Ectodermal cell (in vitro differentiated cells): ENCODE data around the gene L3MBTL3.

Source experiments
- H3K27ac ChIP-seq: 2 replicates; pipeline ENCODE4 v1.7.0; 2013; ENCODE audit warnings: mild to moderate bottlenecking, low read depth, low read length; ENCODE audit not compliant: insufficient read depth, poor library complexity, severe bottlenecking
- H3K27me3 ChIP-seq: 2 replicates; pipeline ENCODE4 v1.7.0; 2013; ENCODE audit warnings: mild to moderate bottlenecking, low read length; ENCODE audit not compliant: insufficient read depth, control insufficient read depth, poor library complexity, severe bottlenecking
- H3K36me3 ChIP-seq: one replicate; pipeline ENCODE4 v1.7.0; 2013; ENCODE audit warnings: low read length; ENCODE audit not compliant: control insufficient read depth, insufficient read depth
- H3K4me1 ChIP-seq: one replicate; pipeline ENCODE4 v1.7.0; 2013; ENCODE audit warnings: low read length; ENCODE audit not compliant: control insufficient read depth, insufficient read depth
- H3K4me3 ChIP-seq: 2 replicates; pipeline ENCODE4 v1.7.0; 2013; ENCODE audit warnings: low read depth, low read length, control low read depth; ENCODE audit not compliant: insufficient read depth
- H3K9me3 ChIP-seq: 2 replicates; pipeline ENCODE4 v1.7.0; 2013; ENCODE audit warnings: mild to moderate bottlenecking, low read length, moderate library complexity; ENCODE audit not compliant: control insufficient read depth
- WGBS, 2 experiments: methylation state at CpG; one replicate each; pipeline ENCODE4 v1.1.7; 2013; ENCODE audit warnings: missing lambda C conversion rate in 2 of 2; 5-methylcytosine and 5-hydroxymethylcytosine counted together

Gene L3MBTL3

DNA sequence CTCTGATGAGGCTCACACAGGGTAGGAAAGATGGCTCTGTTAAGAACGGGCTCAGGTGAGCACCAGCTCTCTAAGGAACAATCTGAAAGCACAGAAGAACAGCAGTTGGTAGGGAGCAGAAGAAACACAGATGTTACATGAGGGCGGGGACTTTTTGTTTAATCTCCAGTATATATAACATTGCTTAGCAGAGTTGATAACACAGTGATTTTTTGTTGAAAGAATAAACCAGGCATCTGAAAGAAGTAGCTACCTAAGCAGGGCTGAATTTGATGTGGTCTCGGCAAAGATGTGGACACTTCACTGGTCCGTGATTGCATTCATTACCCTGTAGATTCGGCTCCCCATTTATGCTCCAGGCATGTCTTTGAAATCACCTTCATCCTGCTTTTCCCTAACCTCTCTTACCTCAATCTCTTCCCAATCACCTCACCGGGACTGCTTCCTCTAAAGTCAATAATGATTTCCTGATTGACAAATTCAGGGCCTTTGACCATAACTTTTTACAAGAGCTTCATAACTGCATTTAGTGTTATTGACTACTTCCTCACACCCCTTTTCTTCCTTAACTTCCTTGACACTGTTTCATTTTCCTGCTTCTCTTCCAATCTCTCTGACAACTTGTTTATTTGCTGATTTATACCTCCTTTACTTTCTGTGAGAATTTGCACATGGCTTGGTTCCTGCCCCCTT is 170.0 kb downstream of the L3MBTL3 start:
- H3K9me3 ChIP-seq, result no peaks in the 10 kb centered on the region
- no peak overlapping the region for H3K4me3 ChIP-seq
- no peaks in the 10 kb centered on the region for H3K27me3 ChIP-seq
- no peak overlapping the region for H3K27ac ChIP-seq
- 92 to 93% methylated on average over 5 to 6 of the region's 6 CpGs for WGBS, 2 experiments
- no peaks in the 10 kb centered on the region for H3K4me1 ChIP-seq
- H3K36me3 ChIP-seq, result no peaks in the 10 kb centered on the region

DNA sequence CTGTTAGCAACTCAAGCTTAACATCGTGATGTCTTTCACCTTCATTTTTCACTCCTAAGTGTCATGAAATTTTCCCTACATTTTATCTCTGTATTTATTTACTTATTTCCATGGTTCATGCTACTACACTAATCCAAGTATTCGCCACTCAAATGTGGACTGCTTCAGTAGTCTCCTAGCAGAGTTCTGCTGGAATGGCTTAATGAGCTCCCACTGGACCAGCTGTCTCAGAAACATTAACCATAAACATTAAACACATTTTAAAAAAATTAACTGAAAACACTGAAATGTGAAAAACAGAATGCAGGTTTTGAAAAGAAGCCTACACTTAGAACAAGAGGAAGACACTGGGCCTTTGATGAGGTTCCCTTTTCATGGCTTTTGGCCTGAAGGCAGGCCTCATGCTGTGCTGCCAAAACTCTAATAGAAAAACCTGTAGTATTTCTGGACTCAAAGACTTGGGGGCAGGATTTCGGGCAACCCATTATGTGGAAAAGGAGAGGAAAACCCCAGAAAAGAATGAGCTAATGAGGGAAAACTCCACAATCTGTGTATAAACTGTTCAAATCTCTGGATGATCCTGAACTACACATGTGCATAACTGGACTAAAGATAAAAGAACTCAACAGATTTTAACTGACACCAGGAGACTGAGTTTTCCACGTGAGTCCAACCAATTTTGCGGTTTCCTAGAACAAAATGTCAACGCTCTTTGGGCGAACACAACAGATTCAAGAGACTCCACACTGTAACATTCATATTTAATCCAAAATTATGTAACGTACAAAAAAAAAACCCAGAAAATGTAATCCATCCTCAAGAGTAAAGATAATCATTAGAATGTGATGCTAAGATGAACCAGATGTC is 171.4 kb downstream of the L3MBTL3 start:
- 92 to 93% methylated on average over 7 to 8 of the region's 8 CpGs for WGBS, 2 experiments
- Histone ChIP-seq H3K36me3 (no peaks in the 10 kb centered on the region), H3K4me1 (no peaks in the 10 kb centered on the region), H3K9me3 (no peaks in the 10 kb centered on the region), H3K27me3 (no peaks in the 10 kb centered on the region), H3K4me3 (no peak overlapping the region), H3K27ac (no peak overlapping the region)
